Activated CD4-positive, alpha-beta memory T cell treated with anti-CD3 and anti-CD28 coated beads for 36 hours (primary cell): Measurements from ENCODE around the gene HTR1E. TPM values are rescaled to one million over a fixed set of nuclear protein-coding genes. Genes with fewer than 3 reads are reported as not detected.
"Not testable (repeated sequence)": the region's sequence is repeated elsewhere in the genome, so short reads cannot be mapped to it uniquely, and the experiment has no call there.

ENCODE experiments used
- CTCF ChIA-PET: fragments of 350-600 bp; sonication (Branson Sonifier 250); formaldehyde crosslinking; loops from one replicate; lab custom pipeline; 2021; ENCODE audit warnings: antibody characterized with exemption, inconsistent platforms; lab: Charles Lee
- POLR2A ChIA-PET: fragments of 350-600 bp; sonication (Branson Sonifier 250); formaldehyde crosslinking; loops from one replicate; lab custom pipeline; 2021; ENCODE audit warnings: antibody characterized with exemption; lab: Charles Lee
- DNase-seq: peaks from one replicate; pipeline ENCODE4 v3.0.0-alpha.2; 2020
- H3K27ac Mint-ChIP-seq: one replicate; pipeline ENCODE4 v1.8.0; 2021; ENCODE audit warnings: mixed read lengths
- H3K27me3 Mint-ChIP-seq: one replicate; pipeline ENCODE4 v1.8.0; 2021; ENCODE audit warnings: mixed read lengths
- H3K36me3 Mint-ChIP-seq: one replicate; pipeline ENCODE4 v1.8.0; 2021; ENCODE audit warnings: mixed read lengths
- H3K4me1 Mint-ChIP-seq: one replicate; pipeline ENCODE4 v1.8.0; 2021; ENCODE audit warnings: low read depth, mixed read lengths
- H3K4me3 Mint-ChIP-seq: one replicate; pipeline ENCODE4 v1.8.0; 2021; ENCODE audit warnings: mild to moderate bottlenecking, mixed read lengths
- H3K9me3 Mint-ChIP-seq: one replicate; pipeline ENCODE4 v1.8.0; 2021; ENCODE audit warnings: mixed read lengths
- intact Hi-C: fragments of 100-400 bp; cut with micrococcal nuclease; formaldehyde crosslinking; loops from one replicate; pipeline ENCODE4 v1.15.1; 2023
- total RNA-seq, 2 experiments: library from RNA; stranded (reverse); gene quantifications; one replicate each; pipeline ENCODE4 v1.2.3, GENCODE V29; 2021

HTR1E gene
- total RNA-seq, result not detected

- Mint-ChIP-seq H3K27me3 (peaks cover 25% of the 10 kb centered on the region), H3K27ac (no peak within 1 kb of the TSS), H3K36me3 (no peaks in the 10 kb centered on the region), H3K4me1 (no peaks in the 10 kb centered on the region), H3K4me3 (no peak within 1 kb of the TSS), H3K9me3 (no peaks in the 10 kb centered on the region)
- POLR2A ChIA-PET, result no interaction called here
- CTCF ChIA-PET, result no interaction called here
- DNase-seq, result peak; percentile 21
- intact Hi-C loops, result no loop called here
Observed at GRCh38 chr6:86937219-86938079, at the start of gene HTR1E. Gene HTR1E (plus strand): TSS chr6:86937528. CDS start chr6:87015335, 77,807 bp downstream.

GRCh38 chr6:86888301-86888700, 49.0 kb upstream of the HTR1E start:
- Mint-ChIP-seq H3K27me3 (peaks cover 2% of the 10 kb centered on the region), H3K27ac (no peak overlapping the region), H3K9me3 (peaks cover 5% of the 10 kb centered on the region), H3K4me1 (no peaks in the 10 kb centered on the region), H3K36me3 (no peaks in the 10 kb centered on the region), H3K4me3 (no peak overlapping the region)
- POLR2A ChIA-PET, result no interaction called here
- intact Hi-C loops, result no loop called here
- CTCF ChIA-PET, result no interaction called here
- no peak for DNase-seq

- CTCF ChIA-PET, DNase-seq, intact Hi-C loops, H3K36me3 Mint-ChIP-seq, H3K27me3 Mint-ChIP-seq, H3K27ac Mint-ChIP-seq, H3K4me1 Mint-ChIP-seq, H3K9me3 Mint-ChIP-seq, H3K4me3 Mint-ChIP-seq, POLR2A ChIA-PET: not testable (repeated sequence)
Observed at GRCh38 chr6:86897265-86897664, 40.1 kb upstream of the HTR1E start.

- Mint-ChIP-seq H3K9me3 (no peaks in the 10 kb centered on the region), H3K4me3 (no peak overlapping the region), H3K27ac (no peak overlapping the region), H3K36me3 (no peaks in the 10 kb centered on the region), H3K27me3 (no peaks in the 10 kb centered on the region), H3K4me1 (no peaks in the 10 kb centered on the region)
- intact Hi-C loops, result no loop called here
- DNase-seq, result no peak
- ChIA-PET POLR2A (no interaction called here), CTCF (interaction anchor here (0.6 kb wide), 1 partner anchor 77 kb away, joined by 3 read pairs; no protein-coding TSS in a partner anchor)
Observed at GRCh38 chr6:86913795-86914194, 23.5 kb upstream of the HTR1E start.

GRCh38 chr6:86916393-86916792, 20.9 kb upstream of the HTR1E start:
- no peaks in the 10 kb centered on the region for H3K36me3 Mint-ChIP-seq
- intact Hi-C loops, result no loop called here
- CTCF ChIA-PET, result no interaction called here
- H3K4me1 Mint-ChIP-seq, result no peaks in the 10 kb centered on the region
- no peak for DNase-seq
- H3K4me3 Mint-ChIP-seq, result no peak overlapping the region
- H3K27me3 Mint-ChIP-seq, result no peaks in the 10 kb centered on the region
- POLR2A ChIA-PET, result no interaction called here
- no peak overlapping the region for H3K27ac Mint-ChIP-seq
- no peaks in the 10 kb centered on the region for H3K9me3 Mint-ChIP-seq

GRCh38 chr6:86927138-86927537, 10.2 kb upstream of the HTR1E start:
- POLR2A ChIA-PET, H3K36me3 Mint-ChIP-seq, DNase-seq, H3K9me3 Mint-ChIP-seq, CTCF ChIA-PET, H3K4me3 Mint-ChIP-seq, H3K4me1 Mint-ChIP-seq, intact Hi-C loops, H3K27me3 Mint-ChIP-seq, H3K27ac Mint-ChIP-seq: not testable (repeated sequence)

- POLR2A ChIA-PET, H3K4me1 Mint-ChIP-seq, intact Hi-C loops, H3K4me3 Mint-ChIP-seq, H3K9me3 Mint-ChIP-seq, H3K27ac Mint-ChIP-seq, H3K36me3 Mint-ChIP-seq, H3K27me3 Mint-ChIP-seq, CTCF ChIA-PET, DNase-seq: not testable (repeated sequence)
Observed at GRCh38 chr6:86927859-86928258, 9.5 kb upstream of the HTR1E start.

GRCh38 chr6:86934365-86934764, 3.0 kb upstream of the HTR1E start:
- no peak for DNase-seq
- Mint-ChIP-seq H3K4me3 (no peak overlapping the region), H3K36me3 (no peaks in the 10 kb centered on the region), H3K27ac (no peak overlapping the region), H3K9me3 (no peaks in the 10 kb centered on the region), H3K27me3 (peaks cover 21% of the 10 kb centered on the region), H3K4me1 (no peaks in the 10 kb centered on the region)
- intact Hi-C loops, result no loop called here
- ChIA-PET CTCF (no interaction called here), POLR2A (no interaction called here)

- Mint-ChIP-seq H3K27me3 (peaks cover 25% of the 10 kb centered on the region), H3K27ac (no peak overlapping the region), H3K9me3 (no peaks in the 10 kb centered on the region), H3K36me3 (no peaks in the 10 kb centered on the region), H3K4me1 (no peaks in the 10 kb centered on the region), H3K4me3 (no peak overlapping the region)
- POLR2A ChIA-PET, result no interaction called here
- DNase-seq, result no peak
- intact Hi-C loops, result no loop called here
- CTCF ChIA-PET, result no interaction called here
Observed at GRCh38 chr6:86936834-86937218, 502 bp upstream of the HTR1E start.

- Mint-ChIP-seq H3K9me3 (no peaks in the 10 kb centered on the region), H3K27ac (no peak overlapping the region), H3K4me3 (no peak overlapping the region), H3K4me1 (no peaks in the 10 kb centered on the region), H3K36me3 (no peaks in the 10 kb centered on the region), H3K27me3 (peaks cover 25% of the 10 kb centered on the region)
- ChIA-PET POLR2A (no interaction called here), CTCF (no interaction called here)
- intact Hi-C loops, result no loop called here
- DNase-seq, result no peak
Observed at GRCh38 chr6:86938814-86939213, 1.5 kb downstream of the HTR1E start.

GRCh38 chr6:86941461-86941860, 4.1 kb downstream of the HTR1E start:
- peaks cover 23% of the 10 kb centered on the region for H3K27me3 Mint-ChIP-seq
- ChIA-PET CTCF (no interaction called here), POLR2A (no interaction called here)
- no peaks in the 10 kb centered on the region for H3K4me1 Mint-ChIP-seq
- intact Hi-C loops, result no loop called here
- DNase-seq, result no peak
- H3K36me3 Mint-ChIP-seq, result no peaks in the 10 kb centered on the region
- H3K27ac Mint-ChIP-seq, result no peak overlapping the region
- H3K9me3 Mint-ChIP-seq, result no peaks in the 10 kb centered on the region
- H3K4me3 Mint-ChIP-seq, result no peak overlapping the region

- peaks cover 10% of the 10 kb centered on the region for H3K27me3 Mint-ChIP-seq
- no peak for DNase-seq
- no peak overlapping the region for H3K27ac Mint-ChIP-seq
- no peaks in the 10 kb centered on the region for H3K36me3 Mint-ChIP-seq
- ChIA-PET CTCF (no interaction called here), POLR2A (no interaction called here)
- H3K4me3 Mint-ChIP-seq, result no peak overlapping the region
- intact Hi-C loops, result no loop called here
- H3K4me1 Mint-ChIP-seq, result no peaks in the 10 kb centered on the region
- H3K9me3 Mint-ChIP-seq, result no peaks in the 10 kb centered on the region
Observed at GRCh38 chr6:86942769-86943516, 5.6 kb downstream of the HTR1E start.
